Upper lobe of right lung (tissue), 1 donor: ENCODE results near the gene MBD2. TPM values are rescaled to one million over a fixed set of nuclear protein-coding genes. Genes with fewer than 3 reads are reported as not detected.
"Not testable (repeated sequence)": the region's sequence is repeated elsewhere in the genome, so short reads cannot be mapped to it uniquely, and the experiment has no call there.

Experiments used
- ATAC-seq: fragments of 200-7000 bp; cut with Tn5 transposase; one replicate; pipeline ENCODE4 v1.9.1; 2020; ENCODE audit warnings: mild to moderate bottlenecking, moderate library complexity
- DNase-seq: peaks from one replicate; pipeline ENCODE4 v3.0.0-alpha.2; 2020
- H3K27ac ChIP-seq: fragments of 200-600 bp; one replicate; pipeline ENCODE4 v1.8.0; 2022
- H3K27me3 ChIP-seq: fragments of 200-600 bp; one replicate; pipeline ENCODE4 v1.8.0; 2022; ENCODE audit warnings: mild to moderate bottlenecking
- H3K36me3 ChIP-seq: fragments of 200-600 bp; one replicate; pipeline ENCODE4 v1.8.0; 2022
- H3K4me1 ChIP-seq: fragments of 200-600 bp; one replicate; pipeline ENCODE4 v1.8.0; 2022
- H3K4me3 ChIP-seq: fragments of 200-600 bp; one replicate; pipeline ENCODE4 v1.8.0; 2022; ENCODE audit warnings: mild to moderate bottlenecking
- H3K9me3 ChIP-seq: fragments of 200-600 bp; one replicate; pipeline ENCODE4 v1.8.0; 2022
- CTCF ChIP-seq: fragments of 200-600 bp; IDR thresholded peaks from one replicate; pipeline ENCODE4 v1.8.0; 2022; ENCODE audit warnings: antibody characterized with exemption
- intact Hi-C: fragments of 100-400 bp; cut with DNase I; formaldehyde crosslinking; loops from one replicate; pipeline ENCODE4 v1.11.0; 2022
- total RNA-seq: library from RNA; stranded (reverse); fragmentation: NEBNext Ultra II Directional; extraction: Animal tissue kit (Norgen Biotek cat#: 25700); gene quantifications from one replicate; pipeline ENCODE4 v1.2.1, GENCODE V29; 2021
- donor health status: DM: no; HTN: yes; CAD: no; lungs with severe emphysema.

MBD2 gene
- total RNA-seq, 1 donor from 2014 or later = 78.4 TPM

GRCh38 chr18:54261894-54262293, 37.4 kb upstream of the MBD2 start:
- peak overlapping the region; percentile 1 for H3K27ac ChIP-seq
- intact Hi-C loops = no loop called here
- no peaks in the 10 kb centered on the region for H3K27me3 ChIP-seq
- no peaks in the 10 kb centered on the region for H3K9me3 ChIP-seq
- H3K4me1 ChIP-seq = peaks cover 10% of the 10 kb centered on the region
- TF ChIP-seq CTCF = no peak
- H3K4me3 ChIP-seq = no peak overlapping the region
- ATAC-seq (peak; percentile 94), DNase-seq (peak; percentile 83)
- no peaks in the 10 kb centered on the region for H3K36me3 ChIP-seq

GRCh38 chr18:54260396-54261072, 36.1 kb upstream of the MBD2 start:
- Histone ChIP-seq H3K4me3 (no peak overlapping the region), H3K9me3 (no peaks in the 10 kb centered on the region), H3K27me3 (no peaks in the 10 kb centered on the region), H3K36me3 (no peaks in the 10 kb centered on the region), H3K4me1 (peaks cover 10% of the 10 kb centered on the region), H3K27ac (peak overlapping the region; percentile 38)
- DNase-seq (no peak), ATAC-seq (peak; percentile 83)
- TF ChIP-seq CTCF = no peak
- intact Hi-C loops = no loop called here

GRCh38 chr18:54257818-54258217, 33.3 kb upstream of the MBD2 start:
- H3K4me3 ChIP-seq, H3K9me3 ChIP-seq, H3K4me1 ChIP-seq, H3K27me3 ChIP-seq, DNase-seq, ATAC-seq, intact Hi-C loops, H3K36me3 ChIP-seq: not testable (repeated sequence)
- peak overlapping the region; percentile 44 for H3K27ac ChIP-seq

GRCh38 chr18:54257015-54257414, 32.5 kb upstream of the MBD2 start:
- DNase-seq (no peak), ATAC-seq (no peak)
- H3K27ac ChIP-seq = peak overlapping the region; percentile 44
- no peaks in the 10 kb centered on the region for H3K27me3 ChIP-seq
- H3K4me1 ChIP-seq = peaks cover 10% of the 10 kb centered on the region
- no peaks in the 10 kb centered on the region for H3K36me3 ChIP-seq
- H3K4me3 ChIP-seq = no peak overlapping the region
- TF ChIP-seq CTCF = no peak
- no peaks in the 10 kb centered on the region for H3K9me3 ChIP-seq
- intact Hi-C loops = no loop called here

GRCh38 chr18:54255141-54255540, 30.7 kb upstream of the MBD2 start:
- H3K4me3 ChIP-seq = no peak overlapping the region
- H3K4me1 ChIP-seq = peaks cover 20% of the 10 kb centered on the region
- ATAC-seq (no peak), DNase-seq (no peak)
- TF ChIP-seq CTCF = no peak
- intact Hi-C loops = no loop called here
- no peaks in the 10 kb centered on the region for H3K27me3 ChIP-seq
- no peaks in the 10 kb centered on the region for H3K9me3 ChIP-seq
- H3K36me3 ChIP-seq = no peaks in the 10 kb centered on the region
- no peak overlapping the region for H3K27ac ChIP-seq

GRCh38 chr18:54254265-54254758, 29.8 kb upstream of the MBD2 start:
- no peak for ATAC-seq
- intact Hi-C loops = no loop called here
- Histone ChIP-seq H3K36me3 (no peaks in the 10 kb centered on the region), H3K9me3 (no peaks in the 10 kb centered on the region), H3K27me3 (no peaks in the 10 kb centered on the region), H3K4me1 (peaks cover 20% of the 10 kb centered on the region), H3K27ac (no peak overlapping the region), H3K4me3 (no peak overlapping the region)
- no peak for DNase-seq
- no peak for TF ChIP-seq CTCF
